K562 (cell line): ENCODE results near the gene HSD17B3. TPM values are rescaled to one million over a fixed set of nuclear protein-coding genes. Genes with fewer than 3 reads are reported as not detected.

ENCODE experiments used
- ATAC-seq: fragments of 200-7000 bp; cut with Tn5 transposase; 3 replicates; pipeline ENCODE4 v1.9.1; 2020; ENCODE audit warnings: moderate library complexity
- BruUV-seq: library from RNA; stranded (reverse); fragments of 400-500 nt; replicated peaks from 2 replicates; lab custom pipeline; 2021; lab: Mats Ljungman, UMichigan
- CTCF ChIA-PET: fragments of 300-600 bp; formaldehyde crosslinking; extraction: SDS; loops from one replicate; lab custom pipeline; 2021; ENCODE audit warnings: low intra/inter-chr PET ratio; lab: Yijun Ruan, JAX
- POLR2A ChIA-PET: fragments of 300-600, 350-650 bp; sonication (Branson Sonifier 250); formaldehyde crosslinking; extraction: SDS; loops from one replicate; lab custom pipeline; 2021; ENCODE audit warnings: antibody characterized with exemption, inconsistent platforms; lab: Yijun Ruan, JAX
- DNase-seq, 4 experiments: peaks; one replicate each; pipeline versions ENCODE4 v3.0.0 to v3.0.0-alpha.2; 2011 to 2018; ENCODE audit warnings: low spot score in 3 of 4, mixed read lengths in 3 of 4; ENCODE audit errors: extremely low read depth in 1 of 4
- FAIRE-seq: peaks from 2 replicates; lab custom pipeline; 2011; peaks lifted over from hg19 to GRCh38; lab: Jason Lieb, UNC
- H2AFZ ChIP-seq: 2 replicates; pipeline ENCODE4 v1.6.0; 2011; ENCODE audit warnings: low read depth, low read length, control low read depth, inconsistent platforms
- H3K27ac ChIP-seq: fragments of 200-600 bp; 3 replicates; pipeline ENCODE4 v1.8.0; 2011; ENCODE audit warnings: low read depth, mild to moderate bottlenecking, control low read depth, inconsistent platforms, low read length, moderate library complexity, mixed read lengths; ENCODE audit errors: extremely low read depth
- H3K27me3 ChIP-seq, 2 experiments: fragments of 300-600 bp in 1 of 2; 2 replicates in 1 of 2; 3 replicates in 1 of 2; pipeline versions ENCODE4 v1.6.0 to v1.8.0; 2011; ENCODE audit warnings: inconsistent platforms in 2 of 2, low read length in 2 of 2, mild to moderate bottlenecking in 1 of 2, mixed read lengths in 1 of 2, moderate library complexity in 1 of 2; ENCODE audit not compliant: control insufficient read depth in 2 of 2, insufficient read depth in 2 of 2
- H3K36me3 ChIP-seq: fragments of 300-600 bp; 3 replicates; pipeline ENCODE4 v1.8.0; 2011; ENCODE audit warnings: mild to moderate bottlenecking, low read length, inconsistent platforms; ENCODE audit not compliant: control insufficient read depth, insufficient read depth
- H3K4me1 ChIP-seq, 2 experiments: fragments of 200-600 bp in 1 of 2; replicated peaks in 1 of 2; 2 replicates in 1 of 2; 3 replicates in 1 of 2; pipeline versions ENCODE4 v1.5.1 to v1.8.0; 2011; ENCODE audit warnings: inconsistent platforms in 2 of 2, low read length in 2 of 2, mild to moderate bottlenecking in 1 of 2, mixed read lengths in 1 of 2, moderate library complexity in 1 of 2; ENCODE audit not compliant: control insufficient read depth in 2 of 2, insufficient read depth in 2 of 2
- H3K4me2 ChIP-seq: 2 replicates; pipeline ENCODE4 v1.6.1; 2011; ENCODE audit warnings: low read length, control low read depth, inconsistent platforms, mixed read lengths; ENCODE audit not compliant: insufficient read depth
- H3K4me3 ChIP-seq: fragments of 200-600 bp; sonication (generic), shearing (Covaris generic); 2 replicates; pipeline ENCODE4 v1.5.1; 2016; ENCODE audit warnings: control low read depth, inconsistent platforms
- H3K79me2 ChIP-seq: fragments of 200-600 bp; 3 replicates; pipeline ENCODE4 v1.8.0; 2011; ENCODE audit warnings: low read length, inconsistent platforms; ENCODE audit not compliant: control insufficient read depth, insufficient read depth
- H3K9ac ChIP-seq, 2 experiments: 2 replicates each; pipeline versions ENCODE4 v1.6.0 to v1.6.1; 2011; ENCODE audit warnings: low read depth in 2 of 2, low read length in 2 of 2, control low read depth in 1 of 2, inconsistent platforms in 1 of 2, mild to moderate bottlenecking in 1 of 2, mixed read lengths in 1 of 2; ENCODE audit not compliant: insufficient read depth in 1 of 2
- H3K9me1 ChIP-seq: one replicate; pipeline ENCODE4 v1.6.0; 2011; ENCODE audit warnings: inconsistent platforms, mild to moderate bottlenecking, low read length, moderate library complexity; ENCODE audit not compliant: control insufficient read depth, insufficient read depth
- H3K9me3 ChIP-seq: replicated peaks from 2 replicates; pipeline ENCODE4 v1.5.1; 2011; ENCODE audit warnings: low read depth, low read length, inconsistent platforms; ENCODE audit not compliant: control insufficient read depth, insufficient read depth
- H4K20me1 ChIP-seq: replicated peaks from 2 replicates; pipeline ENCODE4 v1.6.1; 2011; ENCODE audit warnings: low read length, inconsistent platforms, mixed read lengths; ENCODE audit not compliant: control insufficient read depth, insufficient read depth
- ESRRB ChIP-seq: fragments of 250-450 bp; sonication (Bioruptor Pico); IDR thresholded peaks from 2 replicates; pipeline ENCODE4 v1.5.0; 2020; ENCODE audit warnings: mild to moderate bottlenecking, moderate library complexity, borderline replicate concordance
- HDAC8 ChIP-seq: fragments of 450-650 bp; IDR thresholded peaks from 2 replicates; pipeline ENCODE4 v1.6.1; 2016; ENCODE audit warnings: mild to moderate bottlenecking, missing genetic modification characterization, moderate library complexity, missing compliant biosample characterization
- KDM5B ChIP-seq: fragments of 200-600 bp; sonication (generic); IDR thresholded peaks from 2 replicates; pipeline ENCODE4 v1.6.1; 2012; ENCODE audit warnings: low read depth, mild to moderate bottlenecking, moderate library complexity, low read length, control low read depth, inconsistent platforms; ENCODE audit not compliant: insufficient replicate concordance
- RBM22 ChIP-seq: fragments of 200-400 bp; formaldehyde crosslinking; IDR thresholded peaks from 2 replicates; pipeline ENCODE4 v1.6.1; 2018; ENCODE audit warnings: low read length, low read depth; ENCODE audit not compliant: poor library complexity, severe bottlenecking
- ZBTB5 ChIP-seq: fragments of 450-650 bp; IDR thresholded peaks from 2 replicates; pipeline ENCODE4 v1.6.1; 2017; ENCODE audit warnings: antibody characterized with exemption
- WGBS: fragments of 100-300 bp; shearing (Covaris generic); methylation state at CpG from one replicate; pipeline ENCODE4 v1.1.6; 2016; ENCODE audit warnings: low coverage, mixed read lengths; ENCODE audit not compliant: insufficient coverage; ENCODE audit errors: missing lambda C conversion rate; 5-methylcytosine and 5-hydroxymethylcytosine counted together
- in situ Hi-C: fragments of 300-500 bp; cut with MboI; formaldehyde crosslinking; loops from 4 replicates; pipeline ENCODE4 v1.15.0; 2018; ENCODE audit warnings: inconsistent platforms, mixed read lengths
- intact Hi-C: fragments of 100-400 bp; cut with micrococcal nuclease; formaldehyde crosslinking; loops from 2 replicates; pipeline ENCODE4 v1.14.2; 2022
- polyA plus RNA-seq, 8 experiments: library from polyadenylated mRNA; depleted of rRNA in 4 of 8; stranded (reverse) in 5 of 8; unstranded in 3 of 8; fragments of >200 nt; fragmentation: Nextera tagmentation in 2 of 8; fragmentation: Illumina TruSeq in 1 of 8; extraction: Ambion mirVana in 2 of 8; extraction: Trizol in 1 of 8; gene quantifications; 2 replicates each; pipeline versions ENCODE4 v1.2.1 to v1.2.3, GENCODE V29; 2011 to 2014; ENCODE audit warnings: inconsistent platforms in 1 of 8, missing spikeins in 1 of 8
- total RNA-seq, 7 experiments: library from RNA; depleted of rRNA in 6 of 7; stranded (reverse); fragments of >200 nt in 6 of 7; fragmentation: Illumina TruSeq in 2 of 7; extraction: Trizol in 2 of 7; gene quantifications; 2 replicates each; pipeline versions ENCODE4 v1.2.1 to v1.2.3, GENCODE V29; 2011 to 2021; ENCODE audit warnings: low replicate concordance in 1 of 7

The HSD17B3 gene
- total and polyA plus RNA-seq, 9 of the 15 experiments (the other 6 are each of a cell fraction or from before 2014, with no cell fraction given): not detected

- no peak overlapping the region for H3K4me3 ChIP-seq
- in situ Hi-C loops (no loop called here), intact Hi-C loops (loop anchor here (5.0 kb wide), 1 partner anchor 75 kb away; the partner anchor contains the start of gene ZNF367)
- TF ChIP-seq RBM22 (no peak), HDAC8 (tag) (no peak), ESRRB (CRISPR knock-in tag) (no peak), ZBTB5 (no peak), KDM5B (no peak)
- DNase-seq (no peak), ATAC-seq (no peak), FAIRE-seq (no peak)
- 81% methylated on average over 20 of the region's 20 CpGs for WGBS
- no peaks in the 10 kb centered on the region for H3K79me2 ChIP-seq
- no peaks in the 10 kb centered on the region for H3K9me1 ChIP-seq
- no peaks in the 10 kb centered on the region for H4K20me1 ChIP-seq
- H3K9me3 ChIP-seq: no peaks in the 10 kb centered on the region
- peak overlapping the region in 1 of 2 experiments; percentile 42; a peak in 2 of 4 replicates for H3K9ac ChIP-seq
- no peak overlapping the region for H3K27ac ChIP-seq
- no TSS peak for BruUV-seq
- no peak overlapping the region for H3K4me2 ChIP-seq
- no peak overlapping the region for H2AFZ ChIP-seq
- H3K27me3 ChIP-seq: no peaks in the 10 kb centered on the region
- no peaks in the 10 kb centered on the region for H3K36me3 ChIP-seq
- peaks cover 5 to 17% of the 10 kb centered on the region in 2 experiments for H3K4me1 ChIP-seq
- ChIA-PET CTCF (no interaction called here), POLR2A (interaction anchor here (0.5 kb wide), 1 partner anchor 296 kb away, joined by 3 read pairs; no protein-coding TSS in a partner anchor)
Measured at GRCh38 chr9:96342571-96343245, 40.7 kb upstream of the HSD17B3 start.
